Glomerular endothelial cell (primary cell): ENCODE data around the gene TFIP11. TPM values are rescaled to one million over a fixed set of nuclear protein-coding genes. Genes with fewer than 3 reads are reported as not detected.

Experiments
- DNase-seq: peaks from one replicate; pipeline ENCODE4 v3.0.0-alpha.2; 2011; ENCODE audit warnings: low read depth, low spot score; ENCODE audit errors: extremely low read depth
- total RNA-seq: library from RNA; depleted of rRNA; stranded (reverse); fragments of >200 nt; gene quantifications from 2 replicates; pipeline ENCODE4 v1.2.3, GENCODE V29; 2015

TFIP11 gene
- total RNA-seq, 1 donor from 2014 or later = 29.0 TPM

DNA sequence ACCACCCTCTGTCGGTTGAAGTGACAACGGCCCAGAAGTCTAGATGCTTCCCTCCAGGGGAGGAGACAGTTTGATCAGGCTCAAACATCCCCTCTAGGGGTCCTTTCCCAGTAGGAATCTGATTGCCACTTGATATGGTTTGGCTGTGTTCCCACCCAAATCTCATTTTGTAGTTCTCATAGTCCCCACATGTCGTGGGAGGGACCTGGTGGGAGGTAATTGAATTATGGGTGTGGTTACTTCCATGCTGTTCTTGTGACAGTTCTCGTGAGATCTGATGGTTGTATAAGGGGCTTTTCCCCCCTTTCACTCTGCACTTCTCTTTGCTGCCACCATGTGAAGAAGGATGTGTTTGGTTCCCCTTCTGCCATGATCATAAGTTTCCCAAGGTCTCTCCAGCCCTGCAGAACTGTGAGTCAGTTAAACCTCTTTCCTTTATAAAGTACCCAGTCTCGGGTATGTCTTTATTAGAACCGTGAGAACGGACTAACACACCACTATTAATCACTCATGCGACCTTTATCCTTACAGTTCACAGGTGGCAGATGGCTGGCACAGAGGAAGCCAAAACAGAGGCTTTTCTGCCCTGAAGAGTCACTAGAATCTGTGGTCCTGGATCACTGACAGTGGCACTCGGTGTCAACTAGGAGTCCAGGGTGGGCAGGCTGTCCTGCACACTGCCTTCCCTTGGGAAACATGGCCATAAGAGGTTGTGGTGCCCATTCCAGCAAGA, 61.7 kb downstream of the TFIP11 start:
- DNase-seq = no peak

DNA sequence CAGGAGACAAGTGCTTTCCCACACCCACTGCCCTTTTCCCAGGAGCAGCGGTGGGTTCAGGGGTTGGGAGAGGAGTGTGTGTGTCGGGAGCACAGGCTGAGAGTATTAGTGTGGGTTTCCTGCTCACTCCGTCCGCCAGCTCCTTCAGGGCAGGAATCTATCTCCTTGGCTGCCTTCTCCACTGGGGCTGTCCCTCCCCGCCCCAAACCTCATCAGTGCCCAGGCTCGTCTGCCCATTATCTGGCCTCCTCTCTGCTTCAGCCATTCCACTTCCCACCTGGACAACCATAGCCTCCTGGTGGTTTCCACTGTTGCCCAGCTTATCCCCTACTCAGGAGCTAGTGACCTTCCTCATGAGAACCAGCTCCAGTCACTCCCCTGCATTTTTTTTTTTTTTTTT, 63.3 kb downstream of the TFIP11 start:
- no peak for DNase-seq

DNA sequence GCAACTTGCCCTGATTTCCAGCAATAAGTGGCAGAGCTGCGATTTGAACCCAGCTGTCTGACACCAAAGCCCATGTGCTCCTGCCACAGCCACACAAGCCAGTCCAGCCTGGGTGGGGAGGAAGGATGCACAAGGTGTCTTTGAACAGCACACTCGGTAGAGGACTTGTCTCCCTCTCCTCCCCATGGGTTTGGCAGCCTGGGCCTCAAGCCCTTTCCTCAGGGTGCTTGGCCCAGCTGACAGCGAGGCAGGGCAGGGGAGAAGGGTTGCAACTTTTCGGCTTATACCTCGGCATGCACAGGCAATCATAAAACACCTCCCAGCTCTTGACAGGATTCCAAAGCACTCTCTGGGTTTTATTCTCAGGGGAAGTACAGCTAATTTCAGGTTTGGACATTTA, 63.9 kb downstream of the TFIP11 start:
- no peak for DNase-seq

DNA sequence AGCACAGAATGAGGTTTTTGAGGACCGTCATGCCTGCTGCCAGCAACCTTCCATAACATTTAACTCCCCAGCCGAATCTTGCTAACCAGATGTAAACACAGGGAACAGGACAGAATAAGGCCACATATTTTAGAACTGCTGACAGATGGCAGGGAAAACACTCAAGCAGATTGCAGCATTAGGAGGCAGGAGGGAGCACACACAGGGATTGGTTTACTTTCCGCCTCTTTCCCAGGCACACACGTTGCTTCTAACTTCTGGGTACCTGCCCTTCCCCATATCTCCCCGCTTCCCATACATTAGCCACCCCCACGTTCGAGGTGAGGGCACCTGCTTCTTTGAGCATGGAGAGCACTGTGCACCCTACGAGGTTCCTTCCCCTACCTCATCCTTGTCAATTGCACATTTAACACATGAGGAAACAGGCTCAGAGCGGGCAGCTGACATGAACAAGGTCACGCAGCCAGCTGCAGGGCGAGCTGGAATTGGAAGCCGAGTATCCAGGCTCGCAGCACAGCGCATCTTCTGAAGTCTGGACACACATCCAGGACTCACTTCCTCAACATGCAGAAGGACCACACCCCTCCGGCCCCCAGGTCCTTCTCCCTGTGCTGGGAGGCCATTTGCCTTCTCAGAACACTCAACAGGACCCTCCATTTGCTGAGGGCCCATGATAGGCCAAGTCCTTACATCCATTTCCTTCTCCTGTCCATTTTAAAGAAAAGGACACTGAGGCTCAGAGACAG, 64.5 kb downstream of the TFIP11 start:
- no peak for DNase-seq

DNA sequence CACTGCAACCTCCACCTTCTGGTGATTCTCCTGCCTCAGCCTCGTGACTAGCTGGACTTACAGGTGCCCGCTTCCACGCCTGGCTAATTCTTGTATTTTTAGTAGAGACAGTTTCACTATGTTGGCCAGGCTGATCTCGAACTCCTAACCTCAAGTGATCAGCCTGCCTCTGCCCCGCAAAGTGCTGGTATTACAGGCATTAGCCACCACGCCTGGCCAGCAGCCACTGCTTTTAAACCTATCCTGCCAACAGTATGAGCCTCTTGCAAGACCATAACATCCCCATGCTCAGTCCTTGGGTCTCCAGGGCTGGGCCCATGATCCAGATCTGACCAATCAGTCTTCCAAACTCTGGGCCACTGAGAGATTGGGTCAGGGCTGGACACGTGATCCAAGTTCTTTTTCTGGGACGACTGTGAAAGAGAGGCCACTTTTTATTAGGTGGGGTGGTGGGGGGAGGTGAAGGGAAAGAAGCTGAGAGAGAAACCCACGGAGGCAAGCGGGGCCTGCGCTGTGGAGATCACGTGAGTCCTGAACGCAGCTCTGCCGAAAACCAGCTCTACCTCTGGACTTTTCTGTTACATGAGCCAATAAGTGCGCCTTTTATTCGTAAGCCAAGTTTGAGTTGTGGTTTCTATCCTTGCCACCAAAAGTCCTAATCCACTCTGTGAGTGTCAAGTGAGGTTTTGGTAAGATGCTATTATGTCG, 65.3 kb downstream of the TFIP11 start:
- DNase-seq = no peak

DNA sequence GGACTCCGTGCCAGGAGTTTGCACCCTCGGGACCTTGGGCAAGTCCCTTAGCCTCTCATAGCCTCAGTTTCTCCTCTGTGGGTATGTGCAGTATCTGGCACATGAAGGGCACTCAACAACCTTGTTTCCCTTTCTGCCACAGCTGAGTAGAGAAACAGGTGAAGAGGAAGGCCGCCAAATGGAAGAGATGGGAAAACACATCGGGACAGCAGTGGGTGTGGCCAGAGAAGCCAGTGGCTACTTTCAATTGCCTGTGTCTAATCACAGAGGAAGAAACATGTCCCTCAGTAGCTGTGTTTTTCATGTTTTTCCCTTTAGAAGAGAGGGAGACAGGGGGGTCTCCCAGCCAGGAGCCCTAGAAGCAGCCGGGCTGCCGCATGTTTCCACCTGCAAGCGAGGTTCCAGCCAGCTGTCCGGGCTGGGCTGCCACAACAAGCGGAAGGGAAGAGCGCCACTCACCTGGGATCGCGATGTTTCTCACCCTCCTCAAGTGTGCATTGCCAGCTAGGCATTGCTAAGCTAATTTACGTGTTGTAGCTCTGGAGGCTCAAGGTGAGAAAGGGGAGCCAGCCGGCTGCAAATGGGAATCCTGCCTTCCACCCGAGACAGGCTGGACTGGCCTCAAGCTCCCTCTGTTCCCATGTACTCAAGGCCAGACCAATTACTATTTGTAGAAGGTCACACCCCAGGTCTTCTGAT, 66.5 kb downstream of the TFIP11 start:
- DNase-seq = no peak

DNA sequence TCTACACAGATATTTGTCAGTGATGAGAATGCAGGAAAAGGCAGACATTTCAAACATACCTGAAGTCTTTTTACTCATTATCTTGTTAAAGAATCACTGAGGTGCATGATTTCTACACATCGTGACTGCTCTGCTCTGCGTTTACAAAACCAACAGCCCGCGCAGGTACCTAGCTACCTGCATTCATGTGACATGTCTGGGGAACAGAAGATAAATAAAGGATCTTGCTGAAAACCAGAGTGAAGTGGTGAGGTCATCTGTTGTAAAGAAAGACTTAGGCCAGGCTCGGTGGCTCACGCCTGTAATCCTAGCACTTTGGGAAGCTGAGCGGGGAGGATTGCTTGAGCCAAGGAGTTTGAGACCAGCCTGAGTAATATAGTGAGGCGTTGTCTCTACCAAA, 67.5 kb downstream of the TFIP11 start:
- DNase-seq = no peak

DNA sequence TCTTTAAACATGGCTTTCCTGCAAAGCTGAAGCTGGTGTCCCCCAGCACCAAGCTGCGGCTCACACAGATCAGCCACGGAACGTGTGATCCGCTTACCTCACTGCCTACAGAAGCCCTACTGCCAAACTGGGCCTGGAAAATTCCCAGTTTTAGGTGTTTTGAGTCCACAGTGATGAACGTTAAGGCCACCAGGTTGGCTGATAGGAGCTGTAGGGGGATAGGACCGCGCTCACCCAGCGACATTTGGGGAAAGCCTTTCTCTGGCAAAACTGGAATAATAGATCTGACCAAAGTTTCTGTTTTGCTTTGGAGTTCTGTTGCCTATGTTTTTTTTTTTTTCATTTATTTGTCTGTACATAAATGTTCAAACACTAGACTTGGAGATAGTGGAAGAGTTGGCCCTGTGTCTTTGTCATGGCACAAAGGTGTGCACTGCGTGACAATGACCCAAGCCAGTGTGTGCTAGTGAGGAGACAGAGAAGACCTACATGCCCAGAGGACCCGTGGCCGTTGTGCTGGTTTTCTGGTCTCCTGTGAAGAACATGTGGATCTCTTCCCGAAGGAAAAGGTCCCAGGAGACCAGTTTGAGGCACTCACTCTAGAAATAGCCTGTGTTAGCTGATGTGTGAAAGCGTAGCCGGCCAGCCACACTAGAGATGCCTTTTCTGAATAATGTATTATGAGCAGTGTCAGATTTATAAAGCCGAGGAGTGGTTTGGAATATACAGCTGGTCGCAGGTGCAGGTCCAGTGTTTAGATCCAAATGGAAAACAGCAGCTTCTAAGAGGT, 68.2 kb downstream of the TFIP11 start:
- DNase-seq = no peak

DNA sequence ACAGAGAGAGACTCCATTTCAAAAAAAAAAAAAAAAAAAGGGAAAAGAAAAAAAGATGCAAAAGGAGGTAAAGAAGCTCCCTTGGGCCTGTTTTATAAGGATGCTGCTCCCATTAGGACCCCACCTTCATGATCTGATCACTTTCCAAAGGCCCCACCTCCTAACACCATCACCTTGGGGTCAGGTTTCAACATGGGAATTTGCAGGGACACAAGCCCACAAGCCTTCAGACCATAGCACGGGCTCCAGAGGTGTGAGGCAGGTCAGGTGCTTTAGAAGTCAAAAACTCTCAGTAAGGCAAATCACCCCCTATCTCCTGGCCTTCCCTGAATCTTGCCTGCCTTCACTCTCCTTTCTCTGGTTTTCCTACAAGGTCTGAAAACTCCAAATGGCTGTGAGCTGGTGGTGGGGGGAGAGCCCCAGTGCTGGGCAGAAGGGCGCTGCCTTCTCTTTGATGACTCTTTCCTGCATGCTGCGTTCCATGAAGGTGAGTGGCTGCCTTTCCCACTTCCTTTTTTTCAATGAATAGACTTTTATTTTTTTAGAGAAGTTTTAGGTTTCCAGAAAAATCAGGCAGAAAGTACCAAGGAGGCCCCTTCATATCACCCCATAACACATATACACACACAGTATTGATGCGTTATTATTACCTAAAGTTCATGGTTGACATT, 70.1 kb downstream of the TFIP11 start:
- no peak for DNase-seq

Other genes with a start within 250 kb of the TFIP11 start
- 2.6 and 5.4 TPM in 2 replicates for gene ASPHD2, start 83.2 kb downstream of the TFIP11 start, total RNA-seq
- gene HPS4, start 28.7 kb downstream of the TFIP11 start, total RNA-seq = 25.9 and 28.4 TPM in 2 replicates
- gene SRRD, start 28.6 kb downstream of the TFIP11 start, total RNA-seq = 17.0 and 31.3 TPM in 2 replicates
- 92.7 and 99.2 TPM in 2 replicates for gene TPST2, start 77.7 kb upstream of the TFIP11 start, total RNA-seq
- gene CRYBB1, start 105.6 kb upstream of the TFIP11 start, total RNA-seq = not detected in 2 replicates
- not detected in 2 replicates for gene CRYBA4, start 109.5 kb upstream of the TFIP11 start, total RNA-seq
- gene MIAT, start 145.1 kb upstream of the TFIP11 start, total RNA-seq = 0.10 and 0.29 TPM in 2 replicates